Progenitor cell of endocrine pancreas (in vitro differentiated cells): Measurements from ENCODE around the gene ENG. TPM values are rescaled to one million over a fixed set of nuclear protein-coding genes. Genes with fewer than 3 reads are reported as not detected.

ENCODE experiments used
- DNase-seq: peaks from one replicate; pipeline ENCODE4 v3.0.0; 2021; ENCODE audit warnings: low spot score; ENCODE audit not compliant: unreplicated experiment
- H3K27ac Mint-ChIP-seq: 2 replicates; pipeline ENCODE4 v1.8.0; 2021; ENCODE audit warnings: mild to moderate bottlenecking, moderate library complexity, mixed read lengths
- H3K27me3 Mint-ChIP-seq: 2 replicates; pipeline ENCODE4 v1.8.0; 2021; ENCODE audit warnings: mixed read lengths
- H3K36me3 Mint-ChIP-seq: 2 replicates; pipeline ENCODE4 v1.8.0; 2022; ENCODE audit warnings: mixed read lengths; ENCODE audit not compliant: insufficient read depth
- H3K4me1 Mint-ChIP-seq: 2 replicates; pipeline ENCODE4 v1.8.0; 2021; ENCODE audit warnings: low read depth, mixed read lengths
- H3K4me3 Mint-ChIP-seq: 2 replicates; pipeline ENCODE4 v1.8.0; 2021; ENCODE audit warnings: low read depth, mild to moderate bottlenecking, moderate library complexity, mixed read lengths
- H3K9me3 Mint-ChIP-seq: 2 replicates; pipeline ENCODE4 v1.8.0; 2021; ENCODE audit warnings: low read depth, mixed read lengths
- CTCF ChIP-seq: fragments of 200-600 bp; sonication (generic); IDR thresholded peaks from one replicate; pipeline ENCODE4 v1.5.0; 2021; ENCODE audit warnings: antibody characterized with exemption, mild to moderate bottlenecking; ENCODE audit not compliant: unreplicated experiment
- total RNA-seq: library from RNA; stranded (reverse); gene quantifications from 2 replicates; pipeline ENCODE4 v1.2.1, GENCODE V29; 2021

The ENG gene
- total RNA-seq, 1 donor from 2014 or later = 0.91 TPM

- H3K4me3 Mint-ChIP-seq = no peak overlapping the region
Observed at GRCh38 chr9:127809002-127809539, 45.4 kb downstream of the ENG start.

GRCh38 chr9:127808347-127809001 is 46.0 kb downstream of the ENG start:
- H3K9me3 Mint-ChIP-seq = no peaks in the 10 kb centered on the region
- H3K27me3 Mint-ChIP-seq = no peaks in the 10 kb centered on the region
- peaks cover 8% of the 10 kb centered on the region for H3K36me3 Mint-ChIP-seq
- H3K4me3 Mint-ChIP-seq = no peak overlapping the region
- DNase-seq = no peak
- no peak overlapping the region for H3K27ac Mint-ChIP-seq
- no peak for TF ChIP-seq CTCF
- H3K4me1 Mint-ChIP-seq = peaks cover 4% of the 10 kb centered on the region

More at GRCh38 chr9:127809002-127809539, 45.4 kb downstream of the ENG start:
- Mint-ChIP-seq H3K27ac (no peak overlapping the region), H3K9me3 (no peaks in the 10 kb centered on the region), H3K4me1 (peaks cover 1% of the 10 kb centered on the region), H3K36me3 (peaks cover 8% of the 10 kb centered on the region), H3K27me3 (no peaks in the 10 kb centered on the region)
- no peak for DNase-seq
- TF ChIP-seq CTCF = no peak

- H3K27ac Mint-ChIP-seq = no peak overlapping the region
- peaks cover 8% of the 10 kb centered on the region for H3K4me1 Mint-ChIP-seq
- H3K27me3 Mint-ChIP-seq = no peaks in the 10 kb centered on the region
- TF ChIP-seq CTCF = no peak
- H3K36me3 Mint-ChIP-seq = peaks cover 8% of the 10 kb centered on the region
- H3K4me3 Mint-ChIP-seq = no peak overlapping the region
- no peaks in the 10 kb centered on the region for H3K9me3 Mint-ChIP-seq
- DNase-seq = no peak
Observed at GRCh38 chr9:127806871-127807270, 47.6 kb downstream of the ENG start.

- peak; percentile 52 for TF ChIP-seq CTCF
- H3K9me3 Mint-ChIP-seq = no peaks in the 10 kb centered on the region
- no peak for DNase-seq
- peaks cover 8% of the 10 kb centered on the region for H3K36me3 Mint-ChIP-seq
- peaks cover 9% of the 10 kb centered on the region for H3K4me1 Mint-ChIP-seq
- no peaks in the 10 kb centered on the region for H3K27me3 Mint-ChIP-seq
- H3K4me3 Mint-ChIP-seq = no peak overlapping the region
- H3K27ac Mint-ChIP-seq = no peak overlapping the region
Observed at GRCh38 chr9:127805620-127806019, 48.8 kb downstream of the ENG start.

GRCh38 chr9:127803507-127804352 is 50.7 kb downstream of the ENG start:
- Mint-ChIP-seq H3K27me3 (no peaks in the 10 kb centered on the region), H3K27ac (peak overlapping the region; percentile 98), H3K4me3 (peak overlapping the region; percentile 96), H3K9me3 (no peaks in the 10 kb centered on the region), H3K4me1 (peaks cover 10% of the 10 kb centered on the region), H3K36me3 (peaks cover 8% of the 10 kb centered on the region)
- TF ChIP-seq CTCF = no peak
- no peak for DNase-seq
